HepG2 (cell line): ENCODE measurements around the gene LCP2. TPM values are rescaled to one million over a fixed set of nuclear protein-coding genes. Genes with fewer than 3 reads are reported as not detected.

Experiments used
- ARID5B ChIP-seq: IDR thresholded peaks from 2 replicates; pipeline ENCODE4 v1.4.0; 2020; ENCODE audit warnings: mild to moderate bottlenecking, missing genetic modification reagents
- BORCS8-MEF2B ChIP-seq: sonication (generic); formaldehyde crosslinking; IDR thresholded peaks from 2 replicates; pipeline ENCODE4 v1.8.0; 2022; ENCODE audit warnings: mild to moderate bottlenecking, missing genetic modification reagents
- MBD4 ChIP-seq: IDR thresholded peaks from 2 replicates; pipeline ENCODE4 v1.6.1; 2012; ENCODE audit warnings: low read length, inconsistent platforms, borderline replicate concordance
- ZBTB10 ChIP-seq: sonication (generic); formaldehyde crosslinking; IDR thresholded peaks from 2 replicates; pipeline ENCODE4 v1.4.0; 2020; ENCODE audit warnings: missing genetic modification reagents, borderline replicate concordance
- ZNF574 ChIP-seq: sonication (generic); formaldehyde crosslinking; IDR thresholded peaks from 2 replicates; pipeline ENCODE4 v1.4.0; 2020; ENCODE audit warnings: missing genetic modification reagents
- polyA plus RNA-seq, 8 experiments: library from polyadenylated mRNA; depleted of rRNA in 3 of 8; stranded (reverse) in 7 of 8; unstranded in 1 of 8; fragments of >200 nt; fragmentation: Illumina TruSeq in 4 of 8; extraction: Trizol in 4 of 8; gene quantifications; 2 replicates each; pipeline versions ENCODE4 v1.2.1 to v1.2.3, GENCODE V29; 2011 to 2016; ENCODE audit warnings: low read depth in 4 of 8, missing spikeins in 1 of 8, mixed read lengths in 1 of 8; ENCODE audit not compliant: insufficient read depth in 1 of 8
- total RNA-seq, 5 experiments: library from RNA; depleted of rRNA; stranded (reverse); fragments of >200 nt; fragmentation: Illumina TruSeq; extraction: Trizol; gene quantifications; 2 replicates each; pipeline ENCODE4 v1.2.3, GENCODE V29; 2016; ENCODE audit warnings: low read depth in 1 of 5

LCP2 gene
- total and polyA plus RNA-seq, 2 of the 13 experiments (the other 11 are each of a cell fraction or from before 2014, with no cell fraction given) = not detected

GRCh38 chr5:170279459-170279817, 18.1 kb downstream of the LCP2 start (continued):
- TF ChIP-seq ARID5B (CRISPR knock-in tag) (no peak), BORCS8-MEF2B (CRISPR knock-in tag) (no peak), ZNF574 (CRISPR knock-in tag) (no peak), MBD4 (no peak), ZBTB10 (CRISPR knock-in tag) (no peak)
